MM.1S (cell line): ENCODE data around the gene ATP13A4.

Source experiments
- DNase-seq: peaks from one replicate; pipeline ENCODE4 v3.0.0-alpha.2; 2015
- H2AFZ ChIP-seq: fragments of 300-600 bp; sonication (generic); 2 replicates; pipeline ENCODE4 v1.6.0; 2016; ENCODE audit warnings: antibody characterized with exemption, low read length
- H3F3A ChIP-seq: fragments of 300-600 bp; sonication (generic); 2 replicates; pipeline ENCODE4 v1.6.1; 2016; ENCODE audit warnings: mild to moderate bottlenecking, antibody characterized with exemption, low read length, moderate library complexity, mixed read lengths; ENCODE audit not compliant: insufficient read depth
- H3K27ac ChIP-seq: fragments of 300-600 bp; sonication (generic); 2 replicates; pipeline ENCODE4 v1.5.1; 2016; ENCODE audit warnings: mild to moderate bottlenecking, low read length
- H3K27me3 ChIP-seq: fragments of 300-600 bp; sonication (generic); replicated peaks from 2 replicates; pipeline ENCODE4 v1.6.0; 2016; ENCODE audit warnings: low read length; ENCODE audit not compliant: insufficient read depth
- H3K36me3 ChIP-seq: fragments of 300-600 bp; sonication (generic); replicated peaks from 2 replicates; pipeline ENCODE4 v1.6.1; 2016; ENCODE audit warnings: mild to moderate bottlenecking, low read length, mixed read lengths; ENCODE audit not compliant: insufficient read depth
- H3K4me1 ChIP-seq: fragments of 300-600 bp; sonication (generic); 2 replicates; pipeline ENCODE4 v1.6.1; 2016; ENCODE audit warnings: low read length, mixed read lengths
- H3K4me2 ChIP-seq: fragments of 300-600 bp; sonication (generic); 2 replicates; pipeline ENCODE4 v1.6.0; 2016; ENCODE audit warnings: low read depth, low read length
- H3K4me3 ChIP-seq: fragments of 300-600 bp; sonication (generic); 2 replicates; pipeline ENCODE4 v1.5.1; 2016; ENCODE audit warnings: low read length, mixed read lengths
- H3K79me2 ChIP-seq: fragments of 300-600 bp; sonication (generic); 2 replicates; pipeline ENCODE4 v1.6.1; 2016; ENCODE audit warnings: mixed run types, low read length, mixed read lengths
- H3K9ac ChIP-seq: fragments of 300-600 bp; sonication (generic); 2 replicates; pipeline ENCODE4 v1.6.1; 2016; ENCODE audit warnings: low read length, mixed read lengths
- H3K9me2 ChIP-seq: fragments of 300-600 bp; sonication (generic); replicated peaks from 2 replicates; pipeline ENCODE4 v1.6.1; 2016; ENCODE audit warnings: mild to moderate bottlenecking, low read length, mixed read lengths; ENCODE audit not compliant: insufficient read depth
- H3K9me3 ChIP-seq: fragments of 300-600 bp; sonication (generic); replicated peaks from 2 replicates; pipeline ENCODE4 v1.6.1; 2016; ENCODE audit warnings: mild to moderate bottlenecking, low read length, mixed read lengths; ENCODE audit not compliant: insufficient read depth
- H4K20me1 ChIP-seq: fragments of 300-600 bp; sonication (generic); 2 replicates; pipeline ENCODE4 v1.6.1; 2016; ENCODE audit warnings: mild to moderate bottlenecking, low read length, moderate library complexity, mixed read lengths; ENCODE audit not compliant: insufficient read depth
- EZH2 ChIP-seq: fragments of 300-600 bp; sonication (generic); optimal IDR thresholded peaks from 2 replicates; pipeline ENCODE3; 2017; ENCODE audit warnings: low read depth, mild to moderate bottlenecking, antibody characterized with exemption, low read length, mixed read lengths
- EZH2phosphoT487 ChIP-seq: fragments of 300-600 bp; sonication (generic); IDR thresholded peaks from 2 replicates; pipeline ENCODE4 v1.6.1; 2018; ENCODE audit warnings: antibody characterized with exemption, low read length
- TF ChIP-seq, protein P1 (sequence below): fragments of 300-600 bp; sonication (generic); IDR thresholded peaks from 2 replicates; pipeline ENCODE4 v1.5.1; 2016; ENCODE audit warnings: antibody characterized with exemption, low read length, mixed read lengths

The ATP13A4 gene

DNA sequence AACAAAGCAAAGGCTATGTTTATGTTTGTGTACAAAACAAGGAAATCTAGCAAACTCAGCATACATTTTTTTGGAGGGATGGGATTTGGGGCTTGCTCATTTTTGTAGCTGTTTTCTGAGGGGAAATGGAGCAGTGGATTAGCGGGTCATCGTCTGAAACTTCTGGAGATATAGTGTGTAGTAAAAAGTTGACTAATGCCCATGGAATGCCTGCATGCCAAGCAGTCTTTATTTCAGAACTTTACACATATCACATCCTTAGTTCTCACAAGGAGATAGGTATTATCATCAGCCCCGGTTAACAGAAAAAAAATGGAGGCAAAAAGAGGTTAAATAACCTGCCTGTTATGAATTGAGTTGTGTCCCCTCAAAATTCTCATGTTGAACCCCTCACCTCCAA lies 47.1 kb downstream of the ATP13A4 start:
- DNase-seq: no peak
- Histone ChIP-seq H3K9me3 (no peaks in the 10 kb centered on the region), H3K9ac (no peak overlapping the region), H3F3A (no peaks in the 10 kb centered on the region), H2AFZ (no peak overlapping the region), H3K4me3 (no peak overlapping the region), H4K20me1 (no peaks in the 10 kb centered on the region), H3K9me2 (no peaks in the 10 kb centered on the region), H3K4me2 (no peak overlapping the region), H3K4me1 (no peaks in the 10 kb centered on the region), H3K27ac (no peak overlapping the region), H3K27me3 (no peaks in the 10 kb centered on the region), H3K79me2 (no peaks in the 10 kb centered on the region), H3K36me3 (no peaks in the 10 kb centered on the region)
- TF ChIP-seq EZH2phosphoT487 (no peak), EZH2 (no peak)
- TF ChIP-seq, protein P1, sequence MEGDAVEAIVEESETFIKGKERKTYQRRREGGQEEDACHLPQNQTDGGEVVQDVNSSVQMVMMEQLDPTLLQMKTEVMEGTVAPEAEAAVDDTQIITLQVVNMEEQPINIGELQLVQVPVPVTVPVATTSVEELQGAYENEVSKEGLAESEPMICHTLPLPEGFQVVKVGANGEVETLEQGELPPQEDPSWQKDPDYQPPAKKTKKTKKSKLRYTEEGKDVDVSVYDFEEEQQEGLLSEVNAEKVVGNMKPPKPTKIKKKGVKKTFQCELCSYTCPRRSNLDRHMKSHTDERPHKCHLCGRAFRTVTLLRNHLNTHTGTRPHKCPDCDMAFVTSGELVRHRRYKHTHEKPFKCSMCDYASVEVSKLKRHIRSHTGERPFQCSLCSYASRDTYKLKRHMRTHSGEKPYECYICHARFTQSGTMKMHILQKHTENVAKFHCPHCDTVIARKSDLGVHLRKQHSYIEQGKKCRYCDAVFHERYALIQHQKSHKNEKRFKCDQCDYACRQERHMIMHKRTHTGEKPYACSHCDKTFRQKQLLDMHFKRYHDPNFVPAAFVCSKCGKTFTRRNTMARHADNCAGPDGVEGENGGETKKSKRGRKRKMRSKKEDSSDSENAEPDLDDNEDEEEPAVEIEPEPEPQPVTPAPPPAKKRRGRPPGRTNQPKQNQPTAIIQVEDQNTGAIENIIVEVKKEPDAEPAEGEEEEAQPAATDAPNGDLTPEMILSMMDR: no peak

DNA sequence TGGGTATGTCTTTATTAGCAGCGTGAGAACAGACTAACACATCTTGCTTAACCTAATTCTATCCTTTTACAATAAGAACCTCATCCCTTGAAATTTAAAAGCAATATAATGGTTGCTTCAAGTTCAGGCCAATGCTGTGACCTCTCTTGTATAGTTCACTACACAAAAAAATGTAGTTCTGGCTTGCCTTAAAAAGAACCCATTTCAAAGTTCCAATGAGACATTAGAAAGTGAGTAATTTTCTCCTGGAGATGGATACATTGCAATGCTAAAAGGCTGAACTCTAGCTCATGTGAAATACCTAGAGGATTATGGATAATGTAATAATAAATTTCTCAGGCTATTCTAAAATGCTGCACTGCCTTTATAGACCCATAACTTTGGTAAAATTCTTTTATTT lies 47.8 kb downstream of the ATP13A4 start:
- no peak overlapping the region for H3K9ac ChIP-seq
- no peak overlapping the region for H3K4me3 ChIP-seq
- no peak overlapping the region for H3K4me2 ChIP-seq
- H3K79me2 ChIP-seq: no peaks in the 10 kb centered on the region
- no peaks in the 10 kb centered on the region for H4K20me1 ChIP-seq
- no peaks in the 10 kb centered on the region for H3K4me1 ChIP-seq
- no peak overlapping the region for H2AFZ ChIP-seq
- no peaks in the 10 kb centered on the region for H3K9me3 ChIP-seq
- H3K27ac ChIP-seq: no peak overlapping the region
- DNase-seq: no peak
- TF ChIP-seq EZH2 (no peak), EZH2phosphoT487 (no peak)
- TF ChIP-seq, protein P1: no peak
- no peaks in the 10 kb centered on the region for H3K36me3 ChIP-seq
- no peaks in the 10 kb centered on the region for H3F3A ChIP-seq
- no peaks in the 10 kb centered on the region for H3K27me3 ChIP-seq
- H3K9me2 ChIP-seq: no peaks in the 10 kb centered on the region

DNA sequence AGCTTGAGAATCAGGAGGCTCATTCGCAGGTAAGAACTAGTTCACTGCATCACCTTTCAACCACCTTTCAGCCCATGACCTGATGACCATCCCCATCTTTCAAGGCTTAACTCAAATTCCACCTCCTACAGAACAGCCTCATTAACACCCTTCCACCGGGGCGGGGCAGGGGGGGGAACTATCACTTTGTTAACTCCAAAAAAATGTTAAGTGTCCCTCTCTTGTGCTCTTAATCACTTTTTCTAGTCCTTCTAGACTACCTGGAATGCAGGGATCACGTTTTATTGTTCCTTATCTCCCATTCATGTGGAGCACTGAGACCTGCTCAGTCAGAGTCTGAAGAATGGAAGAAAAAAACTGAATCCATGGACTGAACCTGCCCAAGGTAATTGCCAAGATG lies 51.8 kb downstream of the ATP13A4 start:
- Histone ChIP-seq H3K4me1 (no peaks in the 10 kb centered on the region), H3K36me3 (no peaks in the 10 kb centered on the region), H3K9me3 (no peaks in the 10 kb centered on the region), H3K27ac (no peak overlapping the region), H3K79me2 (no peaks in the 10 kb centered on the region), H3K9me2 (no peaks in the 10 kb centered on the region), H3K4me3 (no peak overlapping the region), H4K20me1 (no peaks in the 10 kb centered on the region), H3K27me3 (no peaks in the 10 kb centered on the region), H3K9ac (no peak overlapping the region), H2AFZ (no peak overlapping the region), H3K4me2 (no peak overlapping the region), H3F3A (no peaks in the 10 kb centered on the region)
- TF ChIP-seq, protein P1: no peak
- no peak for TF ChIP-seq EZH2
- TF ChIP-seq EZH2phosphoT487: no peak
- no peak for DNase-seq
